SKM-1 treated with dmso at 0.1 percent for 144 hours (cell line): ENCODE data around the gene RAVER1.
"Not testable (repeated sequence)": the region's sequence is repeated elsewhere in the genome, so short reads cannot be mapped to it uniquely, and the experiment has no call there.

ENCODE experiments used
- DNase-seq: peaks from one replicate; lab custom pipeline; 2025; ENCODE audit not compliant: unreplicated experiment; lab: John Stamatoyannopoulos, UW

Gene RAVER1

GRCh38 chr19:10346509-10346908, 13.2 kb upstream of the RAVER1 start:
- peak; percentile 87 for DNase-seq

GRCh38 chr19:10344780-10345179, 11.5 kb upstream of the RAVER1 start:
- DNase-seq: no peak

- DNase-seq: no peak
These were observed 10.2 kb upstream of the RAVER1 start for GRCh38 chr19:10343495-10343894.

- DNase-seq: no peak
These were observed 6.6 kb upstream of the RAVER1 start for GRCh38 chr19:10339977-10340376.

DNA sequence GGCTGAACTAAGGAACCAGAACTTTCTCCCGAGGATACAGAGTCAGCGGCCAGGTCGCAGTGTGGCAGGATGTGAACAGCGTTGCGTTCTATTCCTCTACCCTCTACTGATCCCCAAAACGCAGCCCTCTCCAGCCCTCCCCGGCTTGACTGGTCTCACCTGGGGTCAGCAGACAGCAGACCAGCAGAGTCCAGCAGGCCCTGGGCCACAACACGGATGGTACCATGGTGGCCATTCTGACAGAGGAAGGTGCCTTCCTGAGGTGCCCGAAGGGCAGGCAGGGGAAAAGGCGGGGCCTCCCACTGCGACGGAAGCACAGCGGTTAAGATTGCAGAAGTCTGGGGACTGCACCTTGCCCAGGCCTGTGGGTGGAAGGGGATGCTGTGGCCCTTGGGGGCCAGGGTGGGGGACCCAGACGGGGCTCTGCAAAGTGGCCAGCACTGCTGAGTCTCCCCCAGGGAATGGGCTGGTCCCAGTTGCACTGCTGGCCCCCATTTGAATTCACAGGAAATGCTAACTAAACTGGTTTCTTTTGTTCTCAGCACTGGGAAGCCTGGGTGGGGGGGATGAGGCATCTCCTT, 6.1 kb upstream of the RAVER1 start, which contains the start of gene ICAM3:
TSS of gene ICAM3 (minus strand) at position 245 of the 581 bp plus-strand sequence. CDS start at position 235, 10 bp downstream.
- peak; percentile 43 for DNase-seq

GRCh38 chr19:10338940-10339339, 5.6 kb upstream of the RAVER1 start:
- DNase-seq: no peak

DNA sequence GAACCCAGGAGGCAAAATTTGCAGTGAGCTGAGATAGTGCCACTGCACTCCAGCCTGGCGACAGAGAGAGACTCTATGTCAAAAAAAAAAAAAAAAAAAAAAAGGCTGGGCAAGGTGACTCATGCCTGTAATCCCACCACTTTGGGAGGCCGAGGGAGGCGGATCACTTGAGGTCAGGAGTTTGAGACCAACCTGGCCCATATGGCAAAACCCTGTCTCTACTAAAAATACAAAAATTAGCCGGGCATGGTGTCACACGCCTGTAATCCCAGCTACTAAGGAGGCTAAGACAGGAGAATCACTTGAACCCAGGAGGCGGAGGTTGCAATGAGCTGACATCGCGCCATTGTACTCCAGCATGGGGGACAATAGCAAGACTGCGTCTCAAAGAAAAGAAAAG, 3.4 kb upstream of the RAVER1 start:
- not testable (repeated sequence) for DNase-seq

- no peak for DNase-seq
These were observed 2.1 kb upstream of the RAVER1 start for GRCh38 chr19:10335352-10335985.

DNA sequence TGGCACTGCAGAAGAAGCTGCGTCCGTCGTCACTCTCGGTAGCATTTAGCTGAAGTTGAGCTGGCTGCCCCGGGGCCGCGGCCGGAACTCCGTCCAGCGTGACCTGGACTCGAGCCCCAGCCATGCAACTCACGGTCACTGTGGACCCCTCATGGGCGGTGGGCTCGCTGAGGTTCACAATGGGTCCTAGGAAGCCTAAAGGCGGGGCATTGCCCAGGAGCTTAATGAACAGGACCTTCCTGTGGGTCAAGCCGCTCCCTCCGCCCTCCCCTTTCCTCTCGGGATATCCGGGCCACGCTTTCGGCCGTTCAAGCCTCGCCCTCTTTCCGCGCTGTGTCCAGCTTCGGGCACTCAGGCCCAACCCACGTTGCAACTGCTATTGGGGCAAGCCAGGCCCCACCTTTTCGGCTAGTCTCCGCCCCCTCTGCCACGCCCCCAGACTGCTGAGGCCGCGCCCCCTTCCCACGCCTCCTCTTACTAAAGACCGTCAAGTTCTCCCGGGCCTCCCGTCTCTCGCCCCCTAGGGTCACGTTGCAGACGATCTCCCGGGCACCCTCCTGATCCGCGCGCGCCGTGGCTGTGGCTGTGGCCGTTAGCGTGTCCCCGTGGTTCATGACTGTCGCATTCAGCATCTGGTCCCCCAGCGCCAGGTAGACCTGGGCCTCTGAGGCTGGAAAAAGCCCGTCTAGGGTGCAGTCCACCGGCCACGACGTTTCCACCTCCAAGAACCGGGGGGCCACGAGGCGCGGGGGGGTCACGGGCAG, 1.4 kb upstream of the RAVER1 start:
- peak; percentile 28 for DNase-seq

DNA sequence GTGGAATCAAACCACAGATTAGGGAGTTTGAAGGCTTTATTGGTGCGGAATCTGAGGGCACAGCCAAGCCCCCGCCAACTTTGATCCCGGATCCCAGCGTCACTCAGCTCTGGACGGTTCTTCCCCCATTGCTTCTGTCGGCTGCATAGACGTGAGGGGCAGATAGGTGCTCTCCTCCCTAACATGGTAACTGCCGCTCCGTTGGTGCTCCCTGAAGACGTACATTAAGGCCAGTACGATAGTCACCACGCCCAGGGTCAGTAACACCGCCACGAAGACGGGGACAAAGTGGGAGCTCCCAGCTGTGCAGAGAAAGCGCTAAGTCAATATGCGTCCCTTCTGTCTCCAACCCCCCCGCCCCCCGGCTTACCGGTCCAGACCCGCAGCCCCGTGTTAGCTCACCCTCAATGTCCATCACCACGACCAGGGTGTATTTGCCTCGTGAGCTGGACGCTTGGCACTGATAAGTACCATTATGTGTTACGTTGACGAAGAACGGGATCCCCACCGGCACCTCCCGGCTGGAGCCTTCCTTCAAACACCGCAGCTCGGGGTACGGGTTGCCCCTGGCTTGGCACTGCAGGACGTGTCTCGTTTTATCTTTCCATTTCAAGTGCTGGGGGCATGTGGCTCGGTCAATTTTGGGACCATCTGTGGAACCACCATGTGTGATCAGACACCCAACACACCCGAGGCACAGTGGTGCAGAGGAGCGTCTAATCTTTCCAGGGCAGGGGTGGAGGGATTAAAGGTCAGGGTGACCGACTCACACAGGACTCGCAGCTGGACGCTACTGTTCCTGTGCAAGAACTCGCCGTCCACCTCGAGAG, 644 bp upstream of the RAVER1 start:
- DNase-seq: no peak

GRCh38 chr19:10332158-10332964, 968 bp downstream of the RAVER1 start:
- DNase-seq: no peak

DNA sequence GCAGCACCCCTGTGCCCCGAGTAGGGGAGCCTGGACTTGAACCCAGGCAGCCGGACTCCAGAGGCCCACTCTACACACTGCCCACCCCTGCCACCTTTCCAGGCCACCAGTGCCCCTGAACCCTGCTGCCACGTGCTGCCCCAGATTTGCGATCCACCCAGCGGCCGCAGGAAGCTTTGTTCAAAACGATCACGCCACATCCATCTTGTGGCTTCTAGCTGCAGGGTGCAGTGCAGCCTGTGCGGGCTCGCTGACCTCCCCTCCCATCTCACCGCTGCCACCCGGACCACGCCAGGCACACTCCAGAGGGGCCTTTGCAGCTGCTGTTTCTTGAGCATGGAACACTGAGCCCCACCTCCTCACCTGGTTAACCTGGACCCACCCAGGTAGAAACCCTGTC, 3.8 kb downstream of the RAVER1 start:
- DNase-seq: no peak

GRCh38 chr19:10328558-10329429, 4.5 kb downstream of the RAVER1 start:
- DNase-seq: no peak

DNA sequence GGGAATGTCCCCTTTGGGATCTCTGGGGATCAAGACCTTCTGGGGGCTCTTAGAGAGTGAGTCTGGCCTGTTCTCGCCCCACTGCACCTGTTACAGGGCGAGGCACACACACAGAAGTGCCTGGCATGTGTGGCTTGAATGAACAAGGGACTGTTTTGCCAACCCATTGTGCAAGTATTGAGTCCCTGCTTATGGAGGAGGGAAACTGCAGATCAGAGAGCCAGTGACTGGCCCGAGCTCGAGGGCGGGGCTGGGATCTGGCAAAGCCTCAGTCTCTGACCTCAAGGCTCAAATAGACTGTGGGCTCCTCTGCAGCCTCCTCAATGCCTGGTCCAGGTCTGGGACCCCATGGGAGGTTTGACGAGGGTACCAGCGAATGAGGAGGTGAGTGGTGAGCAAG, 5.5 kb downstream of the RAVER1 start:
- DNase-seq: no peak

DNA sequence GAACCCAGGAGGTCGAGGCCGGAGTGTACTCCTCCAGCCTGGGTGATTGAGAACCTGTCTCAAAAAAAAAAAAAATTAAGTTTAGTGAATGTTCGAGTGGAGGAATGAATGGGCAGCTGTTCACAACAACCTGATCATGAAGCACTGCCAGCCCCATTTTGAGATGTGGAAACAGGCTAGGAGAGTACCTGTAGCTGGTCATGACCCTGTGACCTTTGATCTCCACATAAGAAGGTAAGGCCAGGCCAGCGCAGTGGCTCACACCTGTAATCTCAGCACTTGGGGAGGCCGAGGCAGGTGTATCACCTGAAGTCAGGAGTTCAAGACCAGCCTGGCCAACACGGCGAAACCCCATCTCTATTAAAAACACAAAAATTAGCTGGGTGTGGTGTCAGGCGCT, 7.6 kb downstream of the RAVER1 start:
- no peak for DNase-seq

DNA sequence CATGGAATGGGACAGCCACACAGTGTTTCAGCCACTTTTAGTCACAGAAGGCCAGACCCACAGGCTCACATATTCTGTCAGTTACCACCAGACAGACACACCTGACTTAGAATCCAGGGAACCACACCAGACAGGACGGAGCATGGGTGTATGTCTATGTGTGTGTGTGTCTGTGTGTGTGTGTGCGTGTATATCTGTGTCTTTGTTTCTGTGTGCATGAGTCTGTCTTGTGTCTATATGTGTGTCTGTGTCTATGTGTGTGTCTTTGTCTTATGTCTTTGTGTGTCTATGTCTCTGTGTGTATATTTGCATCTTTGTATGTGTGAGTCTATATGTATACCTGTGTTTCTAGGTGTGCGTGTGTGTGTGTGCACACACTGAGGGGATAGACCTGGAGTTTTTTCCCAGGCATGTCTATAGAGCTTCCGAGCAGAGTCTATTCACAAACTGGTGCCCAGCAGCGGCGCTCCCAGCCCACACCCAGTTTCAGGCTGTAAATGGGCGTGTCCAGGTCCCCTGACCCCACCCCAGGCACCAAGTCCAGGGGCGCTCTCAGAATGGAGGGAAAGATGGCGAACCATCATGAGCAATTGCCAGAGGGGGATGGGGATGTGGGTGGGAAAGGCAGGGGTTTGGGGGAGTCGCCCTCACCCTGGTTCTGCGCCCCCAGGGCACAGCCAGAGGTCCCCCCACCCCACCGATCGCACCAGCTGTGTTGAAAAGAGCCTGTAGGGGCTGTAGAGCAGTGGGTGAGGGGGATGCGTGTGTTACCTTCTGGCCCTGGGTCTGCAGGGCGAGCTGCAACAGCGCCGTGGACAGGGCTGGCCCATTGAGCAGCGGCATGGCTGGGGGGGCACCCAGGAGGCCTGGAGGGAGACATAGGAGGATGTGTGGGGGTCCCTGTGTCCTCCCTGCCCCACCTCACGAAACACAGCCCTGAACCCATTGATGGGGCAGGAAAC, 11.2 kb downstream of the RAVER1 start:
- DNase-seq: no peak

- DNase-seq: no peak
These were observed 11.9 kb downstream of the RAVER1 start for GRCh38 chr19:10321417-10321797.

DNA sequence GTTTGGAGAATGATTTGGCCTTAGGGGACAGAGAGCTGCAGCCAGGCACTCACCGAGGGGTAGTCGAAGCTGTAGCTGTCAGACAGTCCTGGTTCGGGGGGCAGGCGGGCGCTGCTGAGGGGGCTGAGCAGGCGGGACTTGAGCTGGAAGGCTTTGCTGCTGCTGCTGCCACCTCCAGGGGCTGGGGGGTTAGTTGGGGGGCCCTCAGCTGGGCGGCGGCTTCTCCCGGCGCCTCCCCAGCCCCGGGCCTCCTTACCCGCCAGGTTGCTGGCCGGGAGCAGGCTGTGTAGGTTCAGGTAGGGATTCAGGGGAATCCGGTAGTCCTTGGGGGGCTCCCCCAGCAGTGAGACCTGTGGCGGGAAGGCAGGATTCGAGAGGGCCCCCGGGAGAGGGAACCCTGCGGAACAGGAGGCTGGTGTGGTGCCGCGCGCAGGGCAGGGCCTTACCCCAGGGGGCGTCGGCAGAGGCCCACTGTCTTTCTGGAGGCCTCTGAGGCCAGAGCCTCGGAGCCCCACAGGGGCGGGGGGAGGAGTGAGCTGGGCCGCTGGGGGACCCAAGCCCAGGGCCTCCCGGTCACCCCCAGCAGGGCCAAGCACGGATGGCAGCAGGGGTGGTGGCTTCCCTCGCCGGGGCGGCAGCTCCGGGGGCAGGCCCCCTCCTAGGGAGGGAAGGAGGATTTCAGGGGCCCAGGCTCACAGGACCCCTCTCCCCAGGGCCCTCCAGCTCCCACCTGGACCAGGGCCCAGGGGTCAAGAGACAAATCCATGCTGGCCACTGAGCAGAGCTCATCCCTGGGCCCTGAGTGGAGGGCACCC, 12.5 kb downstream of the RAVER1 start:
- no peak for DNase-seq
